Fibroblast of lung (primary cell): ENCODE measurements around the gene ERBB4. TPM values are rescaled to one million over a fixed set of nuclear protein-coding genes. Genes with fewer than 3 reads are reported as not detected.

Experiments
- DNase-seq, 2 donors: peaks; one replicate each; pipeline versions ENCODE4 v3.0.0 to v3.0.0-alpha.2; 2010; ENCODE audit warnings: low read depth in 2 of 2
- H2AFZ ChIP-seq: 2 replicates; pipeline ENCODE4 v1.5.1; 2012; ENCODE audit warnings: low read length, control low read depth, inconsistent platforms
- H3K27ac ChIP-seq: 2 replicates; pipeline ENCODE4 v1.5.1; 2011; ENCODE audit warnings: low read length, control low read depth; ENCODE audit not compliant: insufficient read depth
- H3K27me3 ChIP-seq: 2 replicates; pipeline ENCODE4 v1.5.1; 2011; ENCODE audit warnings: mild to moderate bottlenecking, low read length; ENCODE audit not compliant: control insufficient read depth, insufficient read depth
- H3K36me3 ChIP-seq: 2 replicates; pipeline ENCODE4 v1.5.1; 2011; ENCODE audit warnings: low read length; ENCODE audit not compliant: control insufficient read depth, insufficient read depth
- H3K4me1 ChIP-seq: 2 replicates; pipeline ENCODE4 v1.5.1; 2011; ENCODE audit warnings: low read length; ENCODE audit not compliant: control insufficient read depth, insufficient read depth; ENCODE audit errors: extremely low read depth
- H3K4me2 ChIP-seq: 2 replicates; pipeline ENCODE4 v1.5.1; 2011; ENCODE audit warnings: low read length, control low read depth; ENCODE audit not compliant: insufficient read depth; ENCODE audit errors: extremely low read depth
- H3K4me3 ChIP-seq, 4 experiments: fragments of 200-600 bp in 1 of 4; sonication (generic) in 1 of 4; replicated peaks in 1 of 4; 2 replicates each; pipeline ENCODE4 v1.5.1; 2011 to 2016; ENCODE audit warnings: low read length in 4 of 4, low read depth in 3 of 4, mild to moderate bottlenecking in 3 of 4, control low read depth in 2 of 4, inconsistent platforms in 1 of 4, mixed read lengths in 1 of 4; ENCODE audit not compliant: insufficient read depth in 1 of 4; ENCODE audit errors: control extremely low read depth in 1 of 4
- H3K79me2 ChIP-seq: 2 replicates; pipeline ENCODE4 v1.5.1; 2012; ENCODE audit warnings: mild to moderate bottlenecking, low read length, inconsistent platforms; ENCODE audit not compliant: control insufficient read depth, insufficient read depth
- H3K9ac ChIP-seq: 2 replicates; pipeline ENCODE4 v1.5.1; 2011; ENCODE audit warnings: mild to moderate bottlenecking, low read length, control low read depth; ENCODE audit not compliant: insufficient read depth
- H3K9me3 ChIP-seq: 2 replicates; pipeline ENCODE4 v1.5.1; 2012; ENCODE audit warnings: low read depth, low read length; ENCODE audit not compliant: control insufficient read depth, insufficient read depth
- H4K20me1 ChIP-seq: 2 replicates; pipeline ENCODE4 v1.5.1; 2011; ENCODE audit warnings: low read length; ENCODE audit not compliant: control insufficient read depth, insufficient read depth; ENCODE audit errors: extremely low read depth
- CTCF ChIP-seq, 2 donors: IDR thresholded peaks in 1 of 2; conservative IDR thresholded peaks in 1 of 2; 1 replicate in 1 of 2; 2 replicates in 1 of 2; pipeline ENCODE4 v1.5.1; 2011 to 2012; ENCODE audit warnings: low read length in 2 of 2, control low read depth in 1 of 2, inconsistent platforms in 1 of 2, low read depth in 1 of 2, mild to moderate bottlenecking in 1 of 2
- EZH2 ChIP-seq: IDR thresholded peaks from 2 replicates; pipeline ENCODE4 v1.5.1; 2012; ENCODE audit warnings: low read length, control low read depth, mild to moderate bottlenecking; ENCODE audit errors: missing control alignments
- polyA plus RNA-seq, 2 donors: library from polyadenylated mRNA; depleted of rRNA in 1 of 2; stranded (reverse) in 1 of 2; unstranded in 1 of 2; fragments of >200 nt; gene quantifications; 2 replicates each; pipeline ENCODE4 v1.2.1, GENCODE V29; 2011 to 2012; ENCODE audit warnings: missing spikeins in 1 of 2
- total RNA-seq: library from RNA; depleted of rRNA; stranded (reverse); fragments of >200 nt; gene quantifications from 2 replicates; pipeline ENCODE4 v1.2.1, GENCODE V29; 2014

Gene ERBB4
- total and polyA plus RNA-seq, 2 donors (not counting 1 experiment from before 2014, with no cell fraction given): 0.08 to 0.17 TPM

GRCh38 chr2:211836409-211836808 lies 702.2 kb downstream of the ERBB4 start:
- Histone ChIP-seq H3K27me3 (no peaks in the 10 kb centered on the region), H3K9me3 (no peaks in the 10 kb centered on the region), H3K79me2 (no peaks in the 10 kb centered on the region), H3K4me1 (no peaks in the 10 kb centered on the region), H2AFZ (no peak overlapping the region), H3K36me3 (no peaks in the 10 kb centered on the region), H3K4me2 (no peak overlapping the region), H3K27ac (no peak overlapping the region), H3K9ac (no peak overlapping the region), H3K4me3 (no peak overlapping the region), H4K20me1 (no peaks in the 10 kb centered on the region)
- TF ChIP-seq EZH2 (no peak), CTCF (conservative IDR thresholded peaks at IDR 0.05 in 1 of 2, IDR thresholded peaks at IDR 0.05 in 1 of 2; ENCODE audit: low read depth in 1 of 2, low read length in 2 of 2) (no peak)
- no peak for DNase-seq

DNA sequence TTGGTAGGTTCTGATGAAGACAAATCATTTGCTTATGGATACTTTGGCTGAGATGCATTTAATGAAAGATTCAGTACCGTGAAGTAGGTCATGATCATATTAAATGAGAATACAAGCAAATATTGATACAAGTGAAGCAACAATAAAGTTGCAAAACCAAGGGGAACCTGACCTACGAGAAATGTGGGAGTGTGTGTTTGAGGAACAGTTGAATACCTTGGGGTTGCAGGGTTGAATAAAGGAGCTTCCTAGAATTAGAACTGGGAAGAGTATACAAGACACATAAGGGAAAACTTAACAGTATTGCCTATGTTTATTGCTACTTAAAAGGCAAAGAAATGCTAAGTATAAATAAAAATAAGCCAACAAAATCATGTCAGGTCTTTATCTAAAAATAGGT lies 702.9 kb downstream of the ERBB4 start:
- no peaks in the 10 kb centered on the region for H3K27me3 ChIP-seq
- H3K4me1 ChIP-seq: no peaks in the 10 kb centered on the region
- H3K79me2 ChIP-seq: no peaks in the 10 kb centered on the region
- no peak overlapping the region for H3K9ac ChIP-seq
- TF ChIP-seq CTCF (conservative IDR thresholded peaks at IDR 0.05 in 1 of 2, IDR thresholded peaks at IDR 0.05 in 1 of 2; ENCODE audit: low read depth in 1 of 2, low read length in 2 of 2): no peak
- no peak for TF ChIP-seq EZH2
- H4K20me1 ChIP-seq: no peaks in the 10 kb centered on the region
- H3K27ac ChIP-seq: no peak overlapping the region
- H3K36me3 ChIP-seq: no peaks in the 10 kb centered on the region
- H3K4me2 ChIP-seq: no peak overlapping the region
- H3K9me3 ChIP-seq: no peaks in the 10 kb centered on the region
- no peak overlapping the region for H3K4me3 ChIP-seq
- H2AFZ ChIP-seq: no peak overlapping the region
- no peak for DNase-seq

- Histone ChIP-seq H3K36me3 (no peaks in the 10 kb centered on the region), H4K20me1 (no peaks in the 10 kb centered on the region), H2AFZ (no peak overlapping the region), H3K9ac (no peak overlapping the region), H3K4me1 (no peaks in the 10 kb centered on the region), H3K4me2 (no peak overlapping the region), H3K27ac (no peak overlapping the region), H3K9me3 (no peaks in the 10 kb centered on the region), H3K4me3 (no peak overlapping the region), H3K27me3 (no peaks in the 10 kb centered on the region), H3K79me2 (no peaks in the 10 kb centered on the region)
- no peak for TF ChIP-seq EZH2
- TF ChIP-seq CTCF (conservative IDR thresholded peaks at IDR 0.05 in 1 of 2, IDR thresholded peaks at IDR 0.05 in 1 of 2; ENCODE audit: low read depth in 1 of 2, low read length in 2 of 2): no peak
- DNase-seq: no peak
Measured at GRCh38 chr2:211833582-211834279, 704.9 kb downstream of the ERBB4 start.
